GM12872 (cell line): Measurements from ENCODE around the gene UMAD1.

Experiments used
- CTCF ChIP-seq: IDR thresholded peaks from 3 replicates; pipeline ENCODE4 v1.5.1; 2011; ENCODE audit warnings: low read depth, mild to moderate bottlenecking, low read length, moderate library complexity; ENCODE audit not compliant: insufficient read depth

The UMAD1 gene

GRCh38 chr7:7639421-7639820 lies 1.1 kb upstream of the UMAD1 start:
- TF ChIP-seq CTCF: no peak

GRCh38 chr7:7639847-7640220 lies 718 bp upstream of the UMAD1 start:
- TF ChIP-seq CTCF: no peak

- TF ChIP-seq CTCF: no peak
These were observed 644 bp downstream of the UMAD1 start for GRCh38 chr7:7641129-7641663.

GRCh38 chr7:7642081-7642480 lies 1.5 kb downstream of the UMAD1 start:
- no peak for TF ChIP-seq CTCF

- TF ChIP-seq CTCF: no peak
These were observed 7.0 kb downstream of the UMAD1 start for GRCh38 chr7:7647495-7648036.

GRCh38 chr7:7650682-7651206 lies 10.2 kb downstream of the UMAD1 start:
- no peak for TF ChIP-seq CTCF

- no peak for TF ChIP-seq CTCF
These were observed 10.9 kb downstream of the UMAD1 start for GRCh38 chr7:7651479-7651878.
